Measurements from ENCODE around the gene FMC1. TPM values are rescaled to one million over a fixed set of nuclear protein-coding genes. Genes with fewer than 3 reads are reported as not detected.

Gene FMC1
- total RNA-seq, 1 donor from 2014 or later = not detected

DNA sequence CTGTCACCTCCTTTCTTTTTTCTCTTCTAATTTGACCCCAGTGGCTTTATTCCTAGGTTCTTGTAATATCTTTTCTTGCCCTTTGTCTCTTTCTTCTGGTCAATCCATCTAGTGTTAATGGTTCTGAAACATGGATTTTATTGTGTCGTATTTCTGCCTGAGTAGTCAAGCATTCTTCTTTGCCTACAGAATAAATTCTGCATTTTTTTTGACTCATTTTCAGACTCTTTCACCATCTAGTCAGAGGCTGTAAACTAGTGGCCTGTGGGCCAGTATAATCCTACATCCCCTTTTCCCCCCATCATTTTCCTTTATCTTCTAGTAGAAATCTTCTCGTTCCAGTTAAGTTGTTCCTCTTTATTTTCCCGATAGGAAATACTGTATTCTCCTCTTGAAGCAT is 48.0 kb downstream of the FMC1 start:
- Histone ChIP-seq H3K4me1 (no peaks in the 10 kb centered on the region), H3K27me3 (no peaks in the 10 kb centered on the region), H3K9me3 (no peaks in the 10 kb centered on the region), H3K27ac (no peak overlapping the region), H3K36me3 (peaks cover 21 to 48% of the 10 kb centered on the region in 2 donors), H3K4me3 (no peak overlapping the region)
- TF ChIP-seq, protein P1, sequence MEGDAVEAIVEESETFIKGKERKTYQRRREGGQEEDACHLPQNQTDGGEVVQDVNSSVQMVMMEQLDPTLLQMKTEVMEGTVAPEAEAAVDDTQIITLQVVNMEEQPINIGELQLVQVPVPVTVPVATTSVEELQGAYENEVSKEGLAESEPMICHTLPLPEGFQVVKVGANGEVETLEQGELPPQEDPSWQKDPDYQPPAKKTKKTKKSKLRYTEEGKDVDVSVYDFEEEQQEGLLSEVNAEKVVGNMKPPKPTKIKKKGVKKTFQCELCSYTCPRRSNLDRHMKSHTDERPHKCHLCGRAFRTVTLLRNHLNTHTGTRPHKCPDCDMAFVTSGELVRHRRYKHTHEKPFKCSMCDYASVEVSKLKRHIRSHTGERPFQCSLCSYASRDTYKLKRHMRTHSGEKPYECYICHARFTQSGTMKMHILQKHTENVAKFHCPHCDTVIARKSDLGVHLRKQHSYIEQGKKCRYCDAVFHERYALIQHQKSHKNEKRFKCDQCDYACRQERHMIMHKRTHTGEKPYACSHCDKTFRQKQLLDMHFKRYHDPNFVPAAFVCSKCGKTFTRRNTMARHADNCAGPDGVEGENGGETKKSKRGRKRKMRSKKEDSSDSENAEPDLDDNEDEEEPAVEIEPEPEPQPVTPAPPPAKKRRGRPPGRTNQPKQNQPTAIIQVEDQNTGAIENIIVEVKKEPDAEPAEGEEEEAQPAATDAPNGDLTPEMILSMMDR (IDR thresholded peaks at IDR 0.05) = no peak
- no peak for DNase-seq (ENCODE audit: low spot score in 2 of 2)
- intact Hi-C loops (cut with DNase I) = no loop called here

DNA sequence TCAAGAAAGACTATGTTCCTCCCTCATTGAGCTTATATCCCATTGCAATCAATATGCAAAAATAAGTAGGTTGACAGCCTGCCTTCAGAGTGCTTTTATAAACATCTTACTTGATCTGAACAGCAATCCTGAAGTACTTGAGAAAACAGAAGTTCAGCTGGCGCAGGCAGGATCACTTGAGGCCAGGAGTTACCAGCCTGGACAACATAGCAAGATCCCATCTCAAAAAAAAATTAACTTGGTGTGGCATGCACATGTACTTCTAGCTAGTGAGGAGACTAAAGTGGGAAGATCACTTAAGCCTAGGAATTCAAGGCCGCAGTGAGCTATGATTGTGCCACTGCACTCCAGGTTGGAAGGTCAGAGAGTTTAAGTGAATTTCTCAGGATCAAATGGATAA is 48.6 kb downstream of the FMC1 start:
- no peaks in the 10 kb centered on the region for H3K27me3 ChIP-seq
- H3K36me3 ChIP-seq = peaks cover 21 to 41% of the 10 kb centered on the region in 2 donors
- no peak overlapping the region for H3K27ac ChIP-seq
- H3K9me3 ChIP-seq = no peaks in the 10 kb centered on the region
- TF ChIP-seq, protein P1 (IDR thresholded peaks at IDR 0.05) = no peak
- no peaks in the 10 kb centered on the region for H3K4me1 ChIP-seq
- no peak for DNase-seq (ENCODE audit: low spot score in 2 of 2)
- intact Hi-C loops (cut with DNase I) = no loop called here
- H3K4me3 ChIP-seq = no peak overlapping the region

DNA sequence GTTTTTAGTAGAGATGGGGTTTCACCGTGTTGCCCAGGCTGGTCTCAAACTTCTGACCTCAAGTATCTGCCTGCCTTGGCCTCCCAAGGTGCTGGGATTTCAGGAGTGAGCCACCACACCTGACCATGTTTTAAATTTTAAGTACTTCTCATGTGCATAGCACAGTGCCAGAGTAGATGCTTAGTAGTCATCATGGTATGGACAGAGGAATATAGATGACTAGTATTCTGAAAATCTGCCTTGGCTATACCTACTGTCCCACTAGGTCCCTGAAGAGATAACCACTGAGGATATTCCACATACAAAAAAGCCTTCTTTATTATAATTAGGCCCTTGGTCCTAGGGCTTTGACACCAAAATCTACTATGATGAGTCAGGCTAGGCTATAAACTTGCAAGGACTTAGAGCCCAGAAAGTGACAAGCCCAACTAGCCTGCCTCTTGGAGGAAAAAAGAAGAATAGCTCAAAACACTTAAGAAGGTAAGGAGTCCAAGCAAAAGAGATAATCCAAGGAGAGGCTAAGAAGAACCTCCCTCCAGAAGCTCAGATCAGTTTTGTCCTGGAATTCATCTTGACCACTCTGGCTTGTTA is 52.6 kb downstream of the FMC1 start:
- Histone ChIP-seq H3K27ac (no peak overlapping the region), H3K4me3 (no peak overlapping the region)
- TF ChIP-seq, protein P1 (IDR thresholded peaks at IDR 0.05) = no peak

DNA sequence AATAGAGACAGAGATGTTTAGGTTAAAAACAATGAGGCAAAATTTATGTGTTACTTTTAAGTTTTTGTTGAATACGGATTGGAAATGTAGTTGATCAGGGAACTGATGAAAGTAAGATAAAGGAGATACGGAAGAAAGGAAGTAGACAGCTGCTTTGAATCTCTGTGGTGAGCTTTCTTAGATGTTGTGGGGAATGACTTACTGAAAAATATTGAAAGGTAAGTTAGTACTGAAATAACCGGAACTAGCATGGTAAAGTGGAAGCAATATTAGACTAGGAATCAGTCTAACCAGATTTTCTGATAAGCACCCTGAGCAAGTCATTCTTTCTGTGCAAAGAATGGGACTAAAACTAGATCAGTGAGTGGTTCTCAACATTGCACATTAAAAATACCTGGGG is 53.4 kb downstream of the FMC1 start:
- Histone ChIP-seq H3K4me3 (no peak overlapping the region), H3K9me3 (no peaks in the 10 kb centered on the region), H3K36me3 (peaks cover 14 to 28% of the 10 kb centered on the region in 2 donors), H3K27ac (no peak overlapping the region), H3K4me1 (peaks cover 0 to 10% of the 10 kb centered on the region in 2 donors), H3K27me3 (no peaks in the 10 kb centered on the region)
- DNase-seq (ENCODE audit: low spot score in 2 of 2) = no peak
- intact Hi-C loops (cut with DNase I) = no loop called here
- TF ChIP-seq, protein P1 (IDR thresholded peaks at IDR 0.05) = no peak

More for the DNA sequence above, 52.6 kb downstream of the FMC1 start:
- no peak for DNase-seq (ENCODE audit: low spot score in 2 of 2)
- peaks cover 0 to 10% of the 10 kb centered on the region in 2 donors for H3K4me1 ChIP-seq
- intact Hi-C loops (cut with DNase I) = no loop called here
- peaks cover 14 to 24% of the 10 kb centered on the region in 2 donors for H3K36me3 ChIP-seq
- H3K9me3 ChIP-seq = no peaks in the 10 kb centered on the region
- H3K27me3 ChIP-seq = no peaks in the 10 kb centered on the region

Other genes with a start within 250 kb of the FMC1 start
- 25.0 TPM for gene ZC3HAV1, start 231.6 kb upstream of the FMC1 start, total RNA-seq
- 3.7 TPM for gene UBN2, start 110.1 kb upstream of the FMC1 start, total RNA-seq
- 41.0 TPM for gene LUC7L2, start 18.6 kb downstream of the FMC1 start, total RNA-seq
- not detected for gene KLRG2, start 142.3 kb downstream of the FMC1 start, total RNA-seq
- not detected for gene CLEC2L, start 182.3 kb downstream of the FMC1 start, total RNA-seq